ENCODE data around the gene ZIC4.
A peak's percentile ranks its signal among the peaks of the same experiment; 100 is the strongest.

The ZIC4 gene

DNA sequence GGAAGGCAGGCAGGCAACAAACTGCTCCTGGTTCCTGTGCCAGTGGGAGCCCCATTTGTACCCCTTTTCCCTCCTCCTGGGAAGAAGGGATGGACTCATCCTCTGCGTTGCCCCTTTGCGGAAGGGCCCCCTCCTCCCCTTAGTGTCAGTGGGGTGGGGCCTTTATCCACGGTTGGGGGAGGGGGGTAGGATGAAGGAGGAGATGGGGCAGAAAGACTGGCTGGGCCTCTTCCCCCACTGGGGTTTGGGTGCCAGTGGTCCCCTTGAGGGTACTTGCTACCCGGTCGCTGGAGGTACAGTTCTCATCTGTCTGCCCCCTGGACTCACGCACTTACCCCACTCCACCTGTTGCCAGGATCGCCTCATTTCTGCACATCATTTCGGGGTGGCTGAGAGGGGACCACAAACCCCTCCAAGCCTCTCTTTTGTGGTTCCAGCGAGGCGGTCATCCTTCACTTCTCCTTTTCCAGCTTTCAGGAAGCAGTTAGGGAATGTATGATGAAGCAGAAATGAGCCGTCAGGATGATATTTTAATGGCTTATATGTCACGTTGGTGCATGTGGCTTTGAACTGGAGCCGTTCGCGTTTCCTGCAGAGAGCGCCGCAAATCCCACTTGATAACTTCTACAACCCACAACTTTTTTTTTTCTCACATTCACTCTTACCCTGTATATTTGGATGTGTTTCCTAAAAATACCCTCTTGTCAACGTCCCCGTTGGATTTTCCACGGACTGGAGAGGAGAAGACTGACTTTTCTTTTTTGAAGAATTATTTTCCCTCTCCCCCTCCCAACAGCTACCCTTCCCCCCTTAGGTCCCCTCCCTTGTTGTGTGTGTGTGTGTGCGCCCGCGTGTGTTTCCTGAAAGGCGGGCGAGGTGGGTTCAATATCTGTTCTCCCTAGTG, at the start of gene ZIC4:
Gene ZIC4, minus strand, starts transcription at position 516 of the 904 bp plus-strand sequence. CDS start 3,746 bp downstream, outside the sequence.
- Histone ChIP-seq H3K27me3 (ENCODE audit: control insufficient read depth, insufficient read depth, low read length) (peaks cover 100% of the 10 kb centered on the region), H3K36me3 (ENCODE audit: control insufficient read depth, insufficient read depth, low read length) (no peaks in the 10 kb centered on the region), H3K9me3 (ENCODE audit: control insufficient read depth, insufficient read depth, low read depth, low read length) (no peaks in the 10 kb centered on the region), H3K4me1 (ENCODE audit: control insufficient read depth, insufficient read depth, low read length) (peaks cover 74% of the 10 kb centered on the region), H3K4me3 (ENCODE audit: low read depth, low read length) (peak within 1 kb of the TSS; percentile 6), H3K27ac (ENCODE audit: low read depth, low read length) (no peak within 1 kb of the TSS), H3K9ac (ENCODE audit: low read length) (no peak within 1 kb of the TSS)

DNA sequence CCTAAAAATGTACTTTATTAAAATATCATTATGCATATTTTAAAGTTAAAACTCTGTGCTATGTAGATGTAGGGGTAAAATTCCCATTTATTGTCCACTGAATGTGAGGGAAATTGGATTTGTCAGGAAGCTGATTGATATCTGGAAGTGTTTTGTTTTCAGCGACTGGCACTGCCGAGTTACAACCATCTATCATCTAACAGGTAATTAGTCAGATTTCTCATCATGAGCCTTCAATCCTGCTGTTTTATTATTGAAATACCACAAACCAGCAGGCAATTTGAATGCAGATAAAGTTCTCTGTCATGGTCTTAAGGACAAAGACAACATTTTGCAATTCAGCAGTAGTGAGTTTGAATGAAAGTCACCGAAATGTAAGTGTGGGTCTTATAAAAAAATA, 43.3 kb upstream of the ZIC4 start:
- H3K36me3 ChIP-seq (ENCODE audit: control insufficient read depth, insufficient read depth, low read length): no peaks in the 10 kb centered on the region
- no peak overlapping the region for H3K4me3 ChIP-seq (ENCODE audit: low read depth, low read length)
- no peak overlapping the region for H3K9ac ChIP-seq (ENCODE audit: low read length)
- H3K27ac ChIP-seq (ENCODE audit: low read depth, low read length): no peak overlapping the region
- H3K9me3 ChIP-seq (ENCODE audit: control insufficient read depth, insufficient read depth, low read depth, low read length): no peaks in the 10 kb centered on the region
- H3K4me1 ChIP-seq (ENCODE audit: control insufficient read depth, insufficient read depth, low read length): peaks cover 16% of the 10 kb centered on the region
- no peaks in the 10 kb centered on the region for H3K27me3 ChIP-seq (ENCODE audit: control insufficient read depth, insufficient read depth, low read length)

DNA sequence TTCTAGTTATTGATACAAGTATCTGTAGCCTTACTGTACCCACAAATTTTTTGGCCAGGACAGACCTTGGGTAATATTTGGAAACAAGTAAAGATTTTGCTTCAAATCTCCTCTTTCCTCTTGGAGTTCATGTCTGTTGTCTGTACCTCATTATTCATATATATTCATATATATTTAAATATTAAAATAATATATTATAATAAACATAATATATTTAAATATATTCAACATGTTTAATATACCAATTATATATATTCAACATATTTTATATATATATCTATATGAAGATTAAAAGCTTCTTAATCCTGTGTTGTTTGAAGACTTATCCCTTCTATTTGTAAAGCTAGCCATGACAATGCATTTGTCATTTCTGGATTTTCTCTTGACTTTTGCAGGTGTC, 40.9 kb upstream of the ZIC4 start:
- no peaks in the 10 kb centered on the region for H3K27me3 ChIP-seq (ENCODE audit: control insufficient read depth, insufficient read depth, low read length)

DNA sequence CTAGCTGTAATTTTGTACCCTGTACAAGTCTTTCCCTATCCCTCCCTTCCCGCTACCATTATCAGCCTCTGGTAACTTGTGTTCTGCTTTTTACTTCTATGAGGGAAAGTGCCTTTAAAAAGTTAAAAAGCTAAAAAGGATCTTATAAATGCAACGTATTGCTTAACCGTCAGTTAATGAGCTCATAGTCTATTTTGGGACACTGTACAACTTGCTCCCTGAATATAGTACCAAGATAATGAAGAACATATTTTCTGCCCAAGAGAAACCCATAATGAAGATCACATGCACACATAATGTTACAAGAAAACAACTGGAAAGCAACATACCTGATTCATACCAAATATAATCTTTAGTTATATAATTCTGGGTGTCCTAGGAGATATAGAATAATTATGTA, 25.4 kb upstream of the ZIC4 start:
- no peak overlapping the region for H3K4me3 ChIP-seq (ENCODE audit: low read depth, low read length)
- no peak overlapping the region for H3K27ac ChIP-seq (ENCODE audit: low read depth, low read length)
- no peaks in the 10 kb centered on the region for H3K9me3 ChIP-seq (ENCODE audit: control insufficient read depth, insufficient read depth, low read depth, low read length)
- H3K36me3 ChIP-seq (ENCODE audit: control insufficient read depth, insufficient read depth, low read length): no peaks in the 10 kb centered on the region
- peaks cover 29% of the 10 kb centered on the region for H3K27me3 ChIP-seq (ENCODE audit: control insufficient read depth, insufficient read depth, low read length)
- no peaks in the 10 kb centered on the region for H3K4me1 ChIP-seq (ENCODE audit: control insufficient read depth, insufficient read depth, low read length)
- H3K9ac ChIP-seq (ENCODE audit: low read length): no peak overlapping the region

More for the DNA sequence above, 40.9 kb upstream of the ZIC4 start:
- Histone ChIP-seq H3K4me1 (ENCODE audit: control insufficient read depth, insufficient read depth, low read length) (peaks cover 16% of the 10 kb centered on the region), H3K9ac (ENCODE audit: low read length) (no peak overlapping the region), H3K9me3 (ENCODE audit: control insufficient read depth, insufficient read depth, low read depth, low read length) (no peaks in the 10 kb centered on the region), H3K36me3 (ENCODE audit: control insufficient read depth, insufficient read depth, low read length) (no peaks in the 10 kb centered on the region), H3K4me3 (ENCODE audit: low read depth, low read length) (no peak overlapping the region), H3K27ac (ENCODE audit: low read depth, low read length) (no peak overlapping the region)

DNA sequence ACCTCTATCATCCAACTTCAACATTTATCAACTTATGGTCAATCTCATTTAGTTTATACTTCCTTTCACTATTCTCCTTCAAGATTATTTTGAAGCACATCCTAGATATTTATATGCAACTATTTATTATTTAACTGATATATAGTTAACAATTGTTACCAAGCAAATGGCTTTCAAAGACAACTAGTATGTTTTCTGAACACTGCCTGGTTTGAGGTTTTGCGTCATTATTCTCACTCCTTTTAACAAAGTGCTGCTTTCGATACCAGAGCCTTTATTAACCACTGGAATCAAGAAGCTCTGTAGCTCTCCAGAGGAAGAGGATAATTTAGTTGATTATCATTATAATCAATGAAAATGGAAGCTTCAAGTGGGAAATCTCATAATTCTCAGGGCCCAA, 22.4 kb upstream of the ZIC4 start:
- no peaks in the 10 kb centered on the region for H3K9me3 ChIP-seq (ENCODE audit: control insufficient read depth, insufficient read depth, low read depth, low read length)
- H3K27ac ChIP-seq (ENCODE audit: low read depth, low read length): no peak overlapping the region
- H3K9ac ChIP-seq (ENCODE audit: low read length): no peak overlapping the region
- no peak overlapping the region for H3K4me3 ChIP-seq (ENCODE audit: low read depth, low read length)
- H3K27me3 ChIP-seq (ENCODE audit: control insufficient read depth, insufficient read depth, low read length): peaks cover 59% of the 10 kb centered on the region
- no peaks in the 10 kb centered on the region for H3K36me3 ChIP-seq (ENCODE audit: control insufficient read depth, insufficient read depth, low read length)
- 0 out of 2 replicates have a peak, but pooled peaks cover 5% of the 10 kb centered on the region for H3K4me1 ChIP-seq (ENCODE audit: control insufficient read depth, insufficient read depth, low read length)

DNA sequence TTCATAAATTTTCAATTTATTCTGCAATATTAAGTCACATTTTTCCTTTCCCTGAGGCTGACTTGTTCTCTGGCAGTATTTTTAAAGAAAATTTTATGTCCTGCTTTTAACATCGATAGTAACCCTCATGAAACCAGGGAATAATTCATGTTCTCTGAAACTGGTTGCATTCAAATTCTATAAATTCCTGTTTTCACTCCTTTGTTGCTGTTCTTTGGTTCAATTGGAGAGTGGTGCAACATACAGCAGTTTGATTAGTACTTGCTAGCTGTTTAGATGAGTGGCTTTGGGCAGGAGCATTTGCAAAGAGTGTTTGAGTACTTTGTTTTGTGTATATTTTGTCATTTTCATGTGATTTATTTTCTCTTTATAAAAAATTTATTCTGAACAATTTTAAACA, 22.0 kb upstream of the ZIC4 start:
- no peak overlapping the region for H3K9ac ChIP-seq (ENCODE audit: low read length)
- no peaks in the 10 kb centered on the region for H3K36me3 ChIP-seq (ENCODE audit: control insufficient read depth, insufficient read depth, low read length)
- no peak overlapping the region for H3K27ac ChIP-seq (ENCODE audit: low read depth, low read length)
- H3K4me1 ChIP-seq (ENCODE audit: control insufficient read depth, insufficient read depth, low read length): 0 out of 2 replicates have a peak, but pooled peaks cover 9% of the 10 kb centered on the region
- H3K9me3 ChIP-seq (ENCODE audit: control insufficient read depth, insufficient read depth, low read depth, low read length): no peaks in the 10 kb centered on the region
- peaks cover 63% of the 10 kb centered on the region for H3K27me3 ChIP-seq (ENCODE audit: control insufficient read depth, insufficient read depth, low read length)
- H3K4me3 ChIP-seq (ENCODE audit: low read depth, low read length): no peak overlapping the region

DNA sequence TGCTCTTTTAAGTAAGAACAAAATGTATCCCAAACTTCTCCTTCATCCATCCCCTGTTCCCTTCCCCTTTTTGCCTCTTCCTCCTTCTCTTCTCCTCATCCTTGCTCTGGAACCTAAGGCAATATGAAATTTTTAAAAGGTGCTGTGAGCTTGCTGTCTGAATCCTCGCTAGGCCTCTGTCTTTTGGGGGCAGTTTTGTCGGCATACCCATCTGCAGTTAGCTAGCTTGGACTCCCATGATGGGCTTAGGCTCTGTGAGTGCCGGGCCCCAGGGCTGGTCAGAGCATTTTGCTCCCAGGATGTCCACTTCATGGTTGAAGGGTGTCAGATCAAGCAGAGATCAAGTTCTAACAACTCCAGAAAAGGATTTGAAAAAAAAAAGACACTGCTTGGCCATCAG, 21.4 kb upstream of the ZIC4 start:
- Histone ChIP-seq H3K36me3 (ENCODE audit: control insufficient read depth, insufficient read depth, low read length) (no peaks in the 10 kb centered on the region), H3K9me3 (ENCODE audit: control insufficient read depth, insufficient read depth, low read depth, low read length) (no peaks in the 10 kb centered on the region), H3K9ac (ENCODE audit: low read length) (no peak overlapping the region), H3K4me1 (ENCODE audit: control insufficient read depth, insufficient read depth, low read length) (0 out of 2 replicates have a peak, but pooled peaks cover 13% of the 10 kb centered on the region), H3K27me3 (ENCODE audit: control insufficient read depth, insufficient read depth, low read length) (peaks cover 69% of the 10 kb centered on the region), H3K4me3 (ENCODE audit: low read depth, low read length) (no peak overlapping the region), H3K27ac (ENCODE audit: low read depth, low read length) (no peak overlapping the region)

DNA sequence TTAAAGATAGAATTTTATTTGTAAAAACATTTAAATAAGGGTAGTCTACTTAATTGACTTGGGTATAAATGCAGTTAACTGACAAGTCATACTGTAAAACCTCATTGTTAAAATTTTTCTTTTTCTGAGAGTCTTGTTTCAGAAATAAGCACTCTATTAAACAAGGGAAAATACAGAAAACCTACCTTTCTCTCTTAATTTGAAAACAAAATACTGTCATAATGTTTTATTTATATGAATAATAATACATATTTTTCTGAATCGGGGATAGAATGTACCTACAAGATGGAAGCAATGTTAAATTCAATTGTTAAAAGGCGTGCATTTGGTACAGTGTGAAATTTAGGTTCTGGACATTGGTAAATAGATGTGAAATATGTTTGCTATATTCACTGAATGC, 20.6 kb upstream of the ZIC4 start:
- no peaks in the 10 kb centered on the region for H3K36me3 ChIP-seq (ENCODE audit: control insufficient read depth, insufficient read depth, low read length)
- peaks cover 77% of the 10 kb centered on the region for H3K27me3 ChIP-seq (ENCODE audit: control insufficient read depth, insufficient read depth, low read length)
- H3K9ac ChIP-seq (ENCODE audit: low read length): no peak overlapping the region
- H3K9me3 ChIP-seq (ENCODE audit: control insufficient read depth, insufficient read depth, low read depth, low read length): no peaks in the 10 kb centered on the region
- H3K4me1 ChIP-seq (ENCODE audit: control insufficient read depth, insufficient read depth, low read length): peaks cover 22% of the 10 kb centered on the region; the same call in 1 of the 2 replicates
- no peak overlapping the region for H3K27ac ChIP-seq (ENCODE audit: low read depth, low read length)
- no peak overlapping the region for H3K4me3 ChIP-seq (ENCODE audit: low read depth, low read length)

DNA sequence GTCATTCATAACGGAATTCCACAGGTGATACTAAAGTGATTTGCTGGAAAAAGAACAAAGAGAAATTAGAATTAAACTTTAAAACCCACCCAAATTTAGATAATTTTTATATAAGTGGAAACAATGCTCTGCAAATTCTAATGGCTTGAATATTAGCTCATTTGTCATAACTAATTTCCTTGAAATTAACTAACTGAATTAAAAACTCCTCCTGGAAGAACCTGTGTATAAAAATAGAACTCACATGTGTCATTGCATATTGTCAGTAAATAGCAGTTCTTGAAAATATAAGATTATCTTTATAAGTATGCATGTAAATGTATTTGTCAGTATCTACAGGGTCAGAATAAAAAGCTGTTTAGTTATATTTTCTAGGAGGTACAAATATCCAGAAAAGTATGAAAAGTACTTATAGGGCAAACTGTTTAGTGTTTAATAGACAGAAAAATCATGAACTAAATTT, 19.1 kb upstream of the ZIC4 start:
- H3K9me3 ChIP-seq (ENCODE audit: control insufficient read depth, insufficient read depth, low read depth, low read length): no peaks in the 10 kb centered on the region
- H3K27ac ChIP-seq (ENCODE audit: low read depth, low read length): no peak overlapping the region
- H3K4me1 ChIP-seq (ENCODE audit: control insufficient read depth, insufficient read depth, low read length): peaks cover 32% of the 10 kb centered on the region
- H3K36me3 ChIP-seq (ENCODE audit: control insufficient read depth, insufficient read depth, low read length): no peaks in the 10 kb centered on the region
- peaks cover 89% of the 10 kb centered on the region for H3K27me3 ChIP-seq (ENCODE audit: control insufficient read depth, insufficient read depth, low read length)
- H3K9ac ChIP-seq (ENCODE audit: low read length): no peak overlapping the region
- no peak overlapping the region for H3K4me3 ChIP-seq (ENCODE audit: low read depth, low read length)

DNA sequence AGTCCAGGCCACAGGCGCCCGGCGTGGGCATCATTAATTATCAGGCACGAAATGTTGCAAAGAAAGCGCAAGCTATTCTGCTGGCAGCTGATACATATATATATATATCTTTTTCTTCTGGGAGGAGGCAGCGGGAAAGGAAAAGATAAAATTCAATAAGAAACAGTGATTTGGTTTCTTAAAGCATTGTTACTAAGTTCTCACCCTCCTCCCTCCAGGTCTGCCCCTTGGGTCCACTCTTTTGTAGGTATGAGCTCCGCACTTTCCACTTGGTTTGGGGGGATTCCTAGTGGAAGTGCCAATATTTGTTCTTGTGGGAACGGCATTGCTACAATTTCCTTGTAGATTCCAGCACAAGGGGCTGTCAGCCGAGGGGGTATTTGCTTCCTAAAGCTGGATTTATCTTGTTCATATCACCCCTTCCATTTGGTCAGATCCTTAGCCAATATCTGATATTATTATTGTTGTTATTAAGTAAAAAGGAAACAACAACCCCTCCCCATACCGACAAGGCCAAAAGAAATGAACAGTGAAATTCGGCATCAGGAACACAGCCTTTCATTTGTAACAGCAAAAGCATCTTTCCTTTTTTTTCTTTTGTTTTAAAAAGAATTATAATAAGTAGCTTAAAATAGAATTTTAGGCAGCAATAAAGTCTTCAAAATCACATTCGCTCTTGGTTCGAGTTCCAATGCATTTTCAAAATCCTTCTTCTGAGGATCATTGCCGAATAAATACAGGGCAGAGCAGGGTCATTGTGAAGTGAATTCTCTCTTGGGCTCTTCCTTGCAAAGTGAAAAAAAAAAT, 18.4 kb upstream of the ZIC4 start:
- Histone ChIP-seq H3K9ac (ENCODE audit: low read length) (no peak overlapping the region), H3K4me3 (ENCODE audit: low read depth, low read length) (peak overlapping the region; percentile 40)

More for the DNA sequence above, 18.4 kb upstream of the ZIC4 start:
- peaks cover 92% of the 10 kb centered on the region for H3K27me3 ChIP-seq (ENCODE audit: control insufficient read depth, insufficient read depth, low read length)
- H3K27ac ChIP-seq (ENCODE audit: low read depth, low read length): no peak overlapping the region
- H3K4me1 ChIP-seq (ENCODE audit: control insufficient read depth, insufficient read depth, low read length): peaks cover 38% of the 10 kb centered on the region
- H3K9me3 ChIP-seq (ENCODE audit: control insufficient read depth, insufficient read depth, low read depth, low read length): no peaks in the 10 kb centered on the region
- no peaks in the 10 kb centered on the region for H3K36me3 ChIP-seq (ENCODE audit: control insufficient read depth, insufficient read depth, low read length)
